GM11168 (cell line): ENCODE measurements around the gene DOC2A.

Experiments used
- in situ Hi-C: fragments of 300-500 bp; cut with MboI; formaldehyde crosslinking; loops from one replicate; pipeline ENCODE4 v1.12.0; 2022; ENCODE audit warnings: low sequenced_read_pairs; ENCODE audit not compliant: unreplicated experiment

Gene DOC2A

DNA sequence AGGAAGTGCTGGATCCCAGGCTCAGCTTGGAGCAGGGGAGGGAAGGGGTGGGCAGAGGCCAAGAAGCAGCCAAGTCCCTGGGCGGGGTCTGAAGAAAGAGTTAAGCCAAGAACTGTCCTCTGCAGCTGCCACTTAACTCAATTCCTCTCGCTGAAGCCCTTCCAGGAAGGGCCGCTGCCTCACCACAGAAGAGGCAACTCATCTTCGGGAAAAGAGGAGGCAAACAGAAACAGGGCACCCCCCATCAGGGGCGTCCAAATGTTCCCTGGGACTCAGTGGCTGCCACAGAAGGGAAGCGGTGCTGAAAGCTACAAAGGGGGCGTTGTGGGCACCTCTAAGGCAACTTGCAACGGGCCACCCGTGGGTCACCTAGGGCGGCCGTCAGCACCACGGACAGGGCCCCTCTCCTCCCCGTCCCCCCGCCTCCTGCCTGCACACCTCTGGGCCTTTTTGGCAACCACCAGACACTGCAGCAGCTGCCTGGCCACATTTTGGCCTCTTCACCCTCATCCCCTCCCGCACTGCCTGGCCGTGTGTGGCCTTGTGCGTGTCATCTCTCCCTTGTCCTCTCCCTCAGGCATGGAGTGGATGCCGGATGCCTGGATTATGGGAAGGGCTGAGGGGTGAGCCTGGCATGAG, 17.7 kb upstream of the DOC2A start:
- in situ Hi-C loops = no loop called here

DNA sequence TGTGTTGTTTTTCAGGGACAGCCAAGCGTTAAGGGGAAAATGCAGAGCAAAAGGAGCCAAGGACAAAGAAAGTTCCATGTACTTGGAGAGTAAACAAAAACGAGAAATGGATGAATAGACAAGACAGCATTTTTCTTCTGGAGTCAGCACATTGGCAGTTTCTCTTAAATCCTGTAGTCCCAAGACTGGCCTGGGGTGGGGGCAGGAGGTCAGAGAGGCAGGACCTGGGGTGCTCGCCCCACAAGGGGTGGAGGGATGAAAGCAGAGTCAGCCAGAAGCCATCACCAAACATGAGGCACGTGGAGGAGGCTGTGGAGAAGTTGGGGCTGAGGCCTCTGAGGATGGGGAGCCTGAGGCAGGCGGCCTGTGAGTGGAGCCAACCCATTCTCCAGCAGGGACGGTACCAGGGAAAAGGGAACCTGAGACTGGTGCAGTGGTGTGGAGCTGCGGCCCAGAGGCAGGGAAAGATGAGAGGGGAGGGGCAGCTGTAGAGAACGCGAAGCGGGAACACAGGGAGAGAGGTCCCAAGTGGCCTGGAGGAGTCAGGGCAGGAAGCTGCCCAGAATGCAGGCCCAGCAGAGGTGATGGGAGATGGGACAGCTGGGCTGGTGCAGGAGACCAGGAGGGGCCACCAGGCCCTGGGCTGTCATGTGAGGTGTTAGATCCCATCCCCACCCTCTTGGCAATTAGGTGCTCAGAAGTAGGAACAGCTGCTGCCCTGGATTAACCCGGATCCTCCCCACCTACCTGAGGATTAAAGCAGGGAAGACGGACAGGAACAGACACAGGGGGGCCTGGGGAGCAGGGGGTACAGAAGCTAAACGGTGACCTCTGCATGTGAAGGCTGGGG, 17.0 kb upstream of the DOC2A start:
- in situ Hi-C loops = no loop called here

DNA sequence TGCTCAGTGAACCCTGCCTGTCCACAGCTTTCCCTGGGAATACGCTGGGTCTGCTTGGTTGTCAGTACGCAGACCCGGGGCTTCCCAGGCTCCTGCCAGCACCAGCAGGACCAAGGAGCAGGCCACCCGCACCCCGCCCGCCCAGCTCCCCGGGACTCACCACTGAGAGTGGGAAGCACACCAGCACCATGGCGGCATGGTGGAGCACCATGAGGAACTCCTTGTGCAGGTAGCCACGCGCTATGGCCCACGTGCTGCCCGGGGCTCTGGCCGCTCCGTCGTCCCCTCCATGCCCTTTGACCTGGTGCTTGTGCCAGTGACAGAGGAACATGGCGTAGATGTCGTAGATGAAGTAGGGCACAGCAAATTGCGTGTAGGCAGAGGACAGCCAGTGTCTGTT, 15.6 kb upstream of the DOC2A start:
- in situ Hi-C loops = no loop called here

DNA sequence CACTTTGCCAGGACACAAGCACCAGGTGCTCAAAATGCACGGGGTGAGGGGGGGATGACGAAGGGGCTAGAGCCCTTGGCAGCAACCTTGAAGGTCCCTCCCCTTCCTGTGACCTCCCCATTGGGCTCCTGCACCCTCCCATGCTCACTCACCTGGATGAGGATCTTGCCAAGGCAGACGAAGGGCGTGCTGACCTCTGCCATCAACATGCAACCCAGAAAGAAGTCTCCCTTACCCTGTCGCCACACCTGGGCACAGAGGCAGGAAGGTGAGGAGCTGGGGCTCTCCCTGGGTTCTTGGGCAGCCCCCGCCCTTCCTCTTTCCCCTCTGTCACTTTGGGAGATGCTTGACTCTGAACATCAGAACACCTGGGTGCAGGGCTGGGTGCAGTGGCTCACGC, 14.7 kb upstream of the DOC2A start:
- in situ Hi-C loops = no loop called here

DNA sequence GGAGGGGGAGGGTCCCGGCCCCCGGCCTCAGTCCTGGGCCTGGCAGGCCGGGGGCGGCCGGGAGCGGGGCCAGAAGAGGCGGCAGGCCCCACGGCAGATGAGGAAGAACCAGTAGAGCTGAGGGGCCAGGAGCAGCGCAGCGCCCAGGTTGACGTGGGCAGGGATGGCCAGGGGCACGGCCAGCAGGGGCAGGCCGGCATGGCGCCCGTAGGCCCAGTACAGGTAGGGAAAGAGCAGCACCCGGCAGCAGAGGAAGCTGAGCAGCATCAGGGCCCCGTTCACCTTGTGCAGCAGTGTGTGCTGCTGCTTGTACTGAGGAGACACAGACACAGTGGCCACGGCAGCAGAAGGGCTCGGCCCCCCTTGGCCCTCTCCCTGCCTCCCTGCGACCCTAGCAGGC, 14.3 kb upstream of the DOC2A start:
- in situ Hi-C loops = no loop called here

DNA sequence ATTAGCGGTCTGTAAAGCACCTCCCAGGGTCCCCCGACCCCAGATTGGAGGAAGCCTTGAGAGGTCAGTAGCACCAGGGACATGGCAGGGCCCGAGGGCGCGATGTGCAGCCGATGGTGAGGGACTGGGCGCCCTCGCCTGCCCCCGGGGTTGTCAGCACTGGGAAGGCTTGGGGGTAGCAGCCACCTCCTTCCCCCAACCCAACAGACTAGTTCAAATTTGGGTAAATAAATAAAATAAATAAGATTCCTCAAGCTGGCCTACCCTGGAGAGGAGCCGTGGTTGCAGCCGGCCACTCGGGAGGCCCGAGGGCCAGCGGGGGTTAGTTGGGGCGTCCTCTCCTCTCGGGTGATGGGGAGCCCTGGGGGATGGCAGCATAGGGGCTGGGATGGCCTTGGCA, 13.6 kb upstream of the DOC2A start:
- in situ Hi-C loops = no loop called here

DNA sequence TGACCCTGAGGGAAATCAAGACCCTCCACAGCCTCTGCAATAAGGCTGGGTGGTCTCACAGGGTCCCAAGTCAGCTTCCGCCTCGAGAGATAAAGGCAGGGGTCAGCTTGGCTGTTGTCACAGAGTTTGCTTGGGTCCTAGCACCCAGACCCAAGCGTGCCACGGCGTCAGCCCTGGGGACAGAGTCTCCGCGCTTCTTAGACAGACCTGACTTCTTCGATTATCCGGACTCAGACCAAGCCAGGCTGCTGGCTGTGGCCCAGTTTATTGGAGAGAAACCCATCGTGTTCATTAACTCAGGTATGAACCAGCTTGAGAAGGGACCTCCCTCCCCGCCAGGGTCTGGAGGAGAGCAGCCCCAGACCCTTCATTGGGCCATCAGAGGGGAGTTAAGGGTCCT, 12.8 kb upstream of the DOC2A start:
- in situ Hi-C loops = no loop called here

DNA sequence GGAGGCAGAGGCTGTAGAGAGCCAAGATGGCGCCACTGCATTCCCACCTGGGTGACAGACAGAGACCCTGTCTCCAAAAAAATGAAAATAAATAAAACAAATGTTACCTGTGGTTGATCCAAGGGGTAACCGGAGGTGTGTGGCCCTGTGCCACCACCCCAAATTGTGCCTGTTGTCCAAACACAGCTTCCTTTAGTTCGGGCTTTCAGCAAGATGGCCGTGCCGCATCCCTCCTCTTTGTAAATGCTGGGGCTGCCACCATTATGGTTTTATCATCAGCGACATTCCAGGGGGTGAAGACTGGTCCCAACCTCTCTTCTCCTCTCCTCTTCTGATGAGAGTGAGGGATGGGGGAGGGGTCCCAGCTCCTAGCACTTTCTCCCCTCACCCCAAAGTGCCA, 12.1 kb upstream of the DOC2A start, which contains the start of gene C16orf92:
Gene C16orf92, plus strand, starts transcription at position 312 of the 400 bp plus-strand sequence. CDS start 143 bp downstream, outside the sequence.
- in situ Hi-C loops = no loop called here

DNA sequence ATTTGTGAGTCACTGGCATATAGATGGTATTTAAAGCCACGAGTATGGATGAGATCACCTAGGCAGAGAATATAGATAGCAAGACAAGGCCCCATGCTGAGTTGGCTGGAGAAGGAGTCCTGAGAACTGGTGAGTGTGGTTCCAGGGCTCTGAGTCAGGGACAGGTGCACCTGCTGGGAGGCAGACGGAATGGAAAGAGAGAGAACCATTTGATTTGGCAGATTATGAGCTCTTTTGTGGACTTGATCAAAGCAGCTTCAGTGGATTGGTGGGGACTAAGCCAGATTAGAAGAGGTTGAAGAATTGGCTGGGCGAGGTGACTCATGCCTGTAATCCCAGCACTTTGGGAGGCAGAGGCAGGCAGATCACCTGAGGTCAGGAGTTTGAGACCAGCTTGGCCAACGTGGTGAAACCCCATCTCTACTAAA, 7.9 kb upstream of the DOC2A start:
- in situ Hi-C loops = loop anchor here (10.0 kb wide), 1 partner anchor 334 kb away; no protein-coding TSS in a partner anchor

DNA sequence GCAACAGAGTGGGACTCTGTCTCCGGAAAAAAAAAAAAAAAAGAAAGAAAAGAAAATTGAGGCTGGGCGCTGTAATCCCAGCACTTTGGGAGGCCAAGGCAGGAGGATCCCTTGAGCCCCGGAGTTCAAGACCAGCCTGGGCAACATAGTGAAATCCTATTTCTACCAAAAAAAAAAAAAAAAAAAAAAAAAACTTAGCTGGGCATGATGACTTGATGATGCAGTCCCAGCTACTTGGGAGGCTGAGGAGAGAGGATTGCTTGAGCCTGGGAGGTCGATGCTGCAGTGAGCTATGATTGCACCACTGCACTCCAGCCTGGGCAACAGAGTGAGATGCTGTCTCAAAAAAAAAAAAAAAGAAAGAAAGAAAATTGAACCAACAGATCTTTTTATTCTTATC, 7.1 kb upstream of the DOC2A start:
- in situ Hi-C loops = loop anchor here (10.0 kb wide), 1 partner anchor 333 kb away; no protein-coding TSS in a partner anchor

DNA sequence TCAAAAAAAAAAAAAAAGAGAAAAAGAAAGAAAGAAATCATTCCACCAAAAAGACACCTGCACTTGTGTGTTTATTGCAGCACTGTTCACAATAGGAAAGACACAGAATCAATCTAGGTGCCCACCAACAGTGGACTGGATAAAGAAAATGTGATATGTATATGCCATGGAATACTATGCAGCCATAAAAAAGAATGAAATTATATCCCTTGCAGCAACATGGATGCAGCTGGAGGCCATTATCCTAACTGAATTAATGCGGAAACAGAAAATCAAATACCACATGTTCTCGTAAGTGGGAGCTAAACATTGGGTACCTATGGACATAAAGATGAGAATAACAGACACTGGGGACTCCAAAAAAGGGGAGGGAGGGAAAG, 6.4 kb upstream of the DOC2A start:
- in situ Hi-C loops = loop anchor here (10.0 kb wide), 1 partner anchor 332 kb away; no protein-coding TSS in a partner anchor

DNA sequence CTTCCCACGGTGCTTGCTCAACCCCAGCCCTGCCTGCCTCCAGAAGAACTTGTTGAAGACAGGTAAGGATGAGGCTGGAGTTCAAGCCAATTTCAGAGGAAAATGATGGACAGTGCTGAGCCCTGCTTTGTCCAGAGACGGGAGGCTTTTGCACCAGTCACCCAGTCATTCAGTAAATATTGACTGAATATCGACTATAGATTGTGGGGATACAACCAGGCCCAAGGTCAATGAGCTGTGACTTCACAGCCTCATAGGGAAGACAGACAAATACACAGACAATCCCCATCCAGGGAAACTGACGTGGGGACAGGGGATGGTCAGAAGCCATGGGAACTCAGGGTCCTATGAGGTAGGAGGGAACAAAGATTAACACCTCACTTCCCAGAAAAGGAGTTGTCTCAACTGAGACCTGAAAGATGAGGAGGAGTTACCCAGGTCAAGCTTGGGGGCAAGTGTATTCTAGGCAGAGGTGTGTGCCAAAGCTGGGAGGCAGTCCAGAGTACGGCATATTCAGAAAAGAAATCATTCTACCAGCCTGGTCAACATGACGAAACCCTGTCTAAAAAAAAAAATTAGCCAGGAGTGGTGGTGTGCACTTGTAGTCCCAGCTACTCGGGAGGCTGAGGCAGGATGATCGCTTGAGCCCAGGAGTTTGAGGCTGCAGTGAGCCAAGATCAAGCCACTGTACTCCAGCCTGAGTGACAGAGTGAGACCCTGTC, 5.9 kb upstream of the DOC2A start:
- in situ Hi-C loops = loop anchor here (10.0 kb wide), 1 partner anchor 332 kb away; no protein-coding TSS in a partner anchor

DNA sequence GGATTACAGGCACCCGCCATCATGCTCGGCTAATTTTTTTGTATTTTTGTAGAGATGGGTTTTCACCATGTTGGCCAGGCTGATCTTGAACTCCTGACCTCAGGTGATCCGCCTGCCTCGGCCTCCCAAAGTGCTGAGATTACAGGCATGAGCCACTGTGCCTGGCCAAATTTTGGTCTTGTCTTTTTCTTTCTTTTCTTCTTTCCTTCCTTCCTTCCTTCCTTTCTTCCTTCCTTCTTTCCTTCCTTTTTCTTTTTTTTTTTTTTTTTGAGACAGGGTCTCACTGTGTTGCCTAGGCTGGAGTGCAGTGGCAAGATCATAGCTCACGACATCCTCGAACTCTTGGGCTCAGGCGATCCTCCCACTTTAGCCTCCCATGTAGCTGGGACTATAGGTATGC, 4.6 kb upstream of the DOC2A start:
- in situ Hi-C loops = loop anchor here (10.0 kb wide), 1 partner anchor 331 kb away; no protein-coding TSS in a partner anchor

DNA sequence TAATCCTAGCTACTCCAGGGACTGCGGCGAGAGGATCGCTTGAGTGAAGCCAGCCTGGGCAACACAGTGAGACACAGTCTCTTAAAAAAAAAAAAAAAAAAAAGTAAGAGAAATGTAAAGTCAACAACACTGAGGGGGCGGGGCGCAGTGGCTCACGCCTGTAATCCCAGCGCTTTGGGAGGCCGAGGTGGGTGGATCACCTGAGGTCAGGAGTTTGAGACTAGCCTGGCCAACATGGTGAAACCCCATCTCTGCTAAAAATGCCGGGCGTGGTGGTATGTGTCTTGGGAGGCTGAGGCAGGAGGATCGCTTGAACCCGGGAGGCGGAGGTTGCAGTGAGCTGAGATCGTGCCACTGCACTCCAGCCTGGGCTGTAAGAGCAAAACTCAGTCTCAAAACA, 1.8 kb upstream of the DOC2A start:
- in situ Hi-C loops = loop anchor here (10.0 kb wide), 1 partner anchor 328 kb away; no protein-coding TSS in a partner anchor

DNA sequence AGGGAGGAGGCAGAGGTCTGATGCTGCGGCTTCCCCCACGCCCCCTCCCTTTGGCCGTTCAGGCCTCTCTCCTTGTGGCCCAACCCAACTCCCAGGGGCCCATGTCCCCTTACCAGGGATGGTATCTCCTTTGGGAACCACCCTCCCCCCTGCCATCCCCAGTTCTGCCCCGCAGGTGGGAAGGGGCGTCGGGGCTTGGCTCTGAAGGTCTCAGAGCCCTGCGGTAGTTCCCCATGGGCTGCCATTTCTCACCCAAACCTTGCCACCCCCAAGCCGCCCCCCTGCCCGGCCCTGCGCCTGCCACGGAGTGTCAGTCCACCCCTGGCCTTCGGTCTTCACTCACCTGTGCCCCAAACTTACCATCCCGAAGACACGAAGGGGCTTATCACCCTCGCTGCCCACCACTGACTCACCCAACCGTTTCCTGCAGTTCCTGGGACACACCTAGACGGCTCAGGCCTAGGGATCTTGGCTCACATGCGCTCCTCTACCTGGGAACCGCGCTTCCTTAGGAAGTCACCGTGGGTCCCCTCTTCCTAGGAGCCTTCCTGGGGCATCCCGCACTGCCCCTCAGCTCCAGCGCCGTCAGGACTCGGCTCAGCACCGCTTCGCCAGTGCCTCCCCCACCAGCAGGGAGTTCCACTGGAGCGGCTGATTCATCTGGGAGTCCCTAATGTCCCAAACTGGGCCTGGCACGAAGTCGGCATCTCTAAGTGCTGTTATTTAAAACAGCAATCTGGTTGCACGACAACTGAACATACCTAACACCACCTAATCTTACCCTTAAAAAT, 1.1 kb upstream of the DOC2A start:
- in situ Hi-C loops = loop anchor here (10.0 kb wide), 1 partner anchor 327 kb away; no protein-coding TSS in a partner anchor

DNA sequence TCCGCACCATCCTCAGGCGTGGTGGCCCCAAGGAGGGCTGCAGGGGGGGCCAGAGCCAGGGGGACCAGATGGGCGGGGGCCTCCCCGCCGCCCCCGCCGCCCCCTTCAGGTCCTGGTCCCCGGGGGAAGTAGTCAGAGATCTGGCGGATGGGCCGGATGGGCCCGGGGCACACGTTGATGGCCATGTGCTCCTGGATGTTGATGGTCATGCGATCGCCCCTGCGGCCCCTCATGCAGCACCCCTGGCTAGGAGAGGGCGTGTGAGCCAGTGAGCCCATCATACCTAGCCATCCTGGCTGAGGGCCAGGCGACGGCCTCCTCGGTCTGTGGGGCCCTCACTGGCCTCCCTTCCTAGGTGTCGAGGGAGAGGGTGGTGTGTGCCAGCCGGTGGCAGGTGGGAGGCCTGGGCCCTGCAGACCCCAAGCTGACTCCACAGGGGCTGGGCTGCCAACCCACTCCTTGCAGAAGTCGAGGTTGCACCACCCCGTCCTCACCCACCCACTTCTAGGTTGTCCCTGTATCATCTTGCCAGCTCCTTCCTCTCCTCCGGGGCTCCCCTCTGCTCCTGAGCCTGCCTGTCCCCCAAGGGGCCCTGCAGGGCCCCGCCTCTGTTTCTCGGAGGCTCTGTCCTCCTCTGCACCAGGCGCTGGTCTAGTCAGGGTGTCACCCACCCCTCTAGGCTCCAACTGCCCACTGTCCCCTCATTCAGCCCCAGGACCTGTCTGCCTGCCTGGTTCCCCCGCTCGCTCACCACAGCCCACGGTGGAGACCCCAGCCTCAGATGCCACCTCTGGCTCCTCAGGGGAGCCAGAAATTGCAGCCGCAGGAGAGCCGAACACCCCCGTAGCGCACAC, 610 bp downstream of the DOC2A start:
- in situ Hi-C loops = loop anchor here (10.0 kb wide), 1 partner anchor 325 kb away; no protein-coding TSS in a partner anchor

DNA sequence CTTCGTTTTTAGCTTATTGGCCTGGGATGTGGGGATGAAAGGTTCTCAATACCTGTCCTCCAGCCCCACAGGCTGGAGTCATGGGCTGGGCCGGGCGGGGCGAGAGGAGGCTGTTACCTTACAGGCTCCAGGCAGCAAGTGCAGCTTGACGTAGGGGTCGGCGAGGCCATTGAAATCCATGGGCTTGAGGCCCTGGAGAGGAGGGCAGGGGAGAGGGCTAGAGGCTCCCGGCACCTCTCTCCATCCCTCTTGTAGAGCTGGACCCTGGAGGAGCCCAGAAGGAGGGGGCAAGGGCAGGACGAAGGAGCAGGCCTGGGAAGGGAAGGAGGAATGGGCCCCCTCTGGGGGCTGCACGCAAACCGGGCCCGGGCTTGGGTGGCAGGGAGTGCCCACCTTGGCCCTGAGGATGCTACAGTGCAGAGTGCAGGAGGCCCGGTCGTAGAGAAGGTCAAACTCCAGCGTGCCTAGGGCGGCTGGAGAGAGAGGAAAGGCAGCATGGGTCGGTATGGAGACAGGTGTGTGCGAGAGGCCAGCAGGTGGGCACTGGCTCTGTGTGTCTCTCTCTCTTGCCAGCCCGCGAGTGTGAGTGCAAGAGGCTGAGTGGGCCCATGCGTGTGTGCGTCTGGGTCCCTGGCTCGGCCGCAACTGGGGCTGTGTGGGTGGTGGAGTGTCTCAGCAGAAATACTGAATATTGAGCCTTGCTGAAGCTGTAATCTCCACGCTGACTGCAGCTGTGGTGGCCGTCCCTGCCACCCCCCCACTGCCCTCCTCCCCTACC, 1.6 kb downstream of the DOC2A start:
- in situ Hi-C loops = no loop called here

DNA sequence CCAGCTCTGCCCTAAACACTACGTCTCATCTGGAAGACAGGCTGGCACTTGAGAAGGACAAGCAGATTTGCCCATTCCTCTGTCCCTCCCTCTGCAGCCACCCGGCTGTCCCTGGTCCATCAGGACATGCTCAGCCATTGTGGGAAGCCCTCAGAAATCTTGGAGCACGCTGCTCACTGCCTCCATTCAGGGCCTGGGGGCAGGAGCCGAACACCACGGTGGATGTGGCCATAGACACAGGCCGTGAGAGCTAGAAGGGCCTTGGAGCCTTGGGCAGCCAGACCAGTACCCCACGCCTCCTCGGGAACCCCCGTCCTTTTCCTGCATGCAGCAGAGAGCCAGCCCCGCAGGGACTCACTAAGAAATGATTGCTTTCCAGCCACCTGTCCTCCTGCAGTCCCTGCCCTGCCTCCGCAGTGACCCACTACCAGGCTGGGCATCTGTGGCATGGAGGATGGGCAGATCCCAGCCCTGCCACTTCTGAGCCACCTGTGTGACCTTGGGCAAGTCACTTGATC, 3.4 kb downstream of the DOC2A start:
- in situ Hi-C loops = no loop called here
